HCT116 (cell line): ENCODE data around the gene JDP2.

Experiments
- EZH2 ChIP-seq: fragments of 200-600 bp; sonication (generic); IDR thresholded peaks from 2 replicates; pipeline ENCODE4 v1.6.1; 2017; ENCODE audit warnings: antibody characterized with exemption, mixed run types
- POLR2A ChIP-seq: IDR thresholded peaks from 2 replicates; pipeline ENCODE4 v1.7.0; 2011; ENCODE audit warnings: borderline replicate concordance; ENCODE audit not compliant: insufficient read depth, insufficient read length; ENCODE audit errors: extremely low read depth
- POLR2AphosphoS5 ChIP-seq: IDR thresholded peaks from 2 replicates; pipeline ENCODE4 v1.6.1; 2011; ENCODE audit warnings: mild to moderate bottlenecking, low read depth, low read length, moderate library complexity
- RAD21 ChIP-seq: IDR thresholded peaks from 2 replicates; pipeline ENCODE4 v1.6.1; 2012; ENCODE audit warnings: low read depth, mild to moderate bottlenecking
- YY1 ChIP-seq: IDR thresholded peaks from 2 replicates; pipeline ENCODE4 v1.6.1; 2011; ENCODE audit warnings: low read length, low read depth, moderate library complexity, mild to moderate bottlenecking; ENCODE audit not compliant: insufficient replicate concordance; ENCODE audit errors: extremely low read depth
- TF ChIP-seq, protein P1 (sequence below), 3 experiments: fragments of 200-600 bp in 1 of 3; sonication (generic) in 1 of 3; IDR thresholded peaks in 2 of 3; conservative IDR thresholded peaks in 1 of 3; 2 replicates each; pipeline ENCODE4 v1.5.1; 2012 to 2017; ENCODE audit warnings: low read depth in 2 of 3, low read length in 2 of 3, antibody characterized with exemption in 1 of 3, borderline replicate concordance in 1 of 3, control low read depth in 1 of 3, mild to moderate bottlenecking in 1 of 3, mixed read lengths in 1 of 3, mixed run types in 1 of 3, moderate library complexity in 1 of 3; ENCODE audit not compliant: insufficient read depth in 1 of 3
- TF ChIP-seq, protein P2 (sequence below): IDR thresholded peaks from 2 replicates; pipeline ENCODE4 v1.6.1; 2012
- TF ChIP-seq, protein P3 (sequence below): IDR thresholded peaks from 2 replicates; pipeline ENCODE4 v1.6.1; 2012
- TF ChIP-seq, protein P4 (sequence below): IDR thresholded peaks from 2 replicates; pipeline ENCODE4 v1.6.1; 2012; ENCODE audit warnings: low read depth

DNA sequence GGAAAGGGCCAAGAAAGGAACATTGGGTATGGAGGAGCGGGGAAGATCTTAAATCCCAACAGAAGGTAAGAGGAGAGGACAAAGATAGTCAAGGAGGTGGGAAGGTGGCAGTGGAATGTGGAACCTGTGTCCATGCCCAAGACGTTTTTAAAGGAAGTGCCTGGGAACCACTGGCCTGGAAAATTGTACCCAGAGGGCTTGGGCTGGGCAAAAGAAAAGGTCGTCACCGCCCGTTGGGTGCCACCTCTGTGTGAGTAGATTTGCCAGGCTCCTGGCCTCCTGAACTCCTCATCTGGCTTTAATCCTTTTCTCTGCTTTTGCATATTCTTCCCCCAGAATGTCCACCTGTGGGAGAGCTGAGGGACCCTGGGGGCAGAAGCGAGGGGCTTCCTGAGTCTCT is 32.6 kb downstream of the JDP2 start:
- TF ChIP-seq EZH2 (no peak), POLR2A (no peak), POLR2AphosphoS5 (no peak), RAD21 (no peak), YY1 (no peak)
- TF ChIP-seq, protein P1, sequence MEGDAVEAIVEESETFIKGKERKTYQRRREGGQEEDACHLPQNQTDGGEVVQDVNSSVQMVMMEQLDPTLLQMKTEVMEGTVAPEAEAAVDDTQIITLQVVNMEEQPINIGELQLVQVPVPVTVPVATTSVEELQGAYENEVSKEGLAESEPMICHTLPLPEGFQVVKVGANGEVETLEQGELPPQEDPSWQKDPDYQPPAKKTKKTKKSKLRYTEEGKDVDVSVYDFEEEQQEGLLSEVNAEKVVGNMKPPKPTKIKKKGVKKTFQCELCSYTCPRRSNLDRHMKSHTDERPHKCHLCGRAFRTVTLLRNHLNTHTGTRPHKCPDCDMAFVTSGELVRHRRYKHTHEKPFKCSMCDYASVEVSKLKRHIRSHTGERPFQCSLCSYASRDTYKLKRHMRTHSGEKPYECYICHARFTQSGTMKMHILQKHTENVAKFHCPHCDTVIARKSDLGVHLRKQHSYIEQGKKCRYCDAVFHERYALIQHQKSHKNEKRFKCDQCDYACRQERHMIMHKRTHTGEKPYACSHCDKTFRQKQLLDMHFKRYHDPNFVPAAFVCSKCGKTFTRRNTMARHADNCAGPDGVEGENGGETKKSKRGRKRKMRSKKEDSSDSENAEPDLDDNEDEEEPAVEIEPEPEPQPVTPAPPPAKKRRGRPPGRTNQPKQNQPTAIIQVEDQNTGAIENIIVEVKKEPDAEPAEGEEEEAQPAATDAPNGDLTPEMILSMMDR (IDR thresholded peaks at IDR 0.05 in 2 of 3, conservative IDR thresholded peaks at IDR 0.05 in 1 of 3; ENCODE audit: borderline replicate concordance in 1 of 3, insufficient read depth in 1 of 3, low read depth in 2 of 3, low read length in 2 of 3): no peak
- TF ChIP-seq, protein P2, sequence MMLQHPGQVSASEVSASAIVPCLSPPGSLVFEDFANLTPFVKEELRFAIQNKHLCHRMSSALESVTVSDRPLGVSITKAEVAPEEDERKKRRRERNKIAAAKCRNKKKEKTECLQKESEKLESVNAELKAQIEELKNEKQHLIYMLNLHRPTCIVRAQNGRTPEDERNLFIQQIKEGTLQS: no peak
- TF ChIP-seq, protein P3, sequence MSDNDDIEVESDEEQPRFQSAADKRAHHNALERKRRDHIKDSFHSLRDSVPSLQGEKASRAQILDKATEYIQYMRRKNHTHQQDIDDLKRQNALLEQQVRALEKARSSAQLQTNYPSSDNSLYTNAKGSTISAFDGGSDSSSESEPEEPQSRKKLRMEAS: no peak
- TF ChIP-seq, protein P4, sequence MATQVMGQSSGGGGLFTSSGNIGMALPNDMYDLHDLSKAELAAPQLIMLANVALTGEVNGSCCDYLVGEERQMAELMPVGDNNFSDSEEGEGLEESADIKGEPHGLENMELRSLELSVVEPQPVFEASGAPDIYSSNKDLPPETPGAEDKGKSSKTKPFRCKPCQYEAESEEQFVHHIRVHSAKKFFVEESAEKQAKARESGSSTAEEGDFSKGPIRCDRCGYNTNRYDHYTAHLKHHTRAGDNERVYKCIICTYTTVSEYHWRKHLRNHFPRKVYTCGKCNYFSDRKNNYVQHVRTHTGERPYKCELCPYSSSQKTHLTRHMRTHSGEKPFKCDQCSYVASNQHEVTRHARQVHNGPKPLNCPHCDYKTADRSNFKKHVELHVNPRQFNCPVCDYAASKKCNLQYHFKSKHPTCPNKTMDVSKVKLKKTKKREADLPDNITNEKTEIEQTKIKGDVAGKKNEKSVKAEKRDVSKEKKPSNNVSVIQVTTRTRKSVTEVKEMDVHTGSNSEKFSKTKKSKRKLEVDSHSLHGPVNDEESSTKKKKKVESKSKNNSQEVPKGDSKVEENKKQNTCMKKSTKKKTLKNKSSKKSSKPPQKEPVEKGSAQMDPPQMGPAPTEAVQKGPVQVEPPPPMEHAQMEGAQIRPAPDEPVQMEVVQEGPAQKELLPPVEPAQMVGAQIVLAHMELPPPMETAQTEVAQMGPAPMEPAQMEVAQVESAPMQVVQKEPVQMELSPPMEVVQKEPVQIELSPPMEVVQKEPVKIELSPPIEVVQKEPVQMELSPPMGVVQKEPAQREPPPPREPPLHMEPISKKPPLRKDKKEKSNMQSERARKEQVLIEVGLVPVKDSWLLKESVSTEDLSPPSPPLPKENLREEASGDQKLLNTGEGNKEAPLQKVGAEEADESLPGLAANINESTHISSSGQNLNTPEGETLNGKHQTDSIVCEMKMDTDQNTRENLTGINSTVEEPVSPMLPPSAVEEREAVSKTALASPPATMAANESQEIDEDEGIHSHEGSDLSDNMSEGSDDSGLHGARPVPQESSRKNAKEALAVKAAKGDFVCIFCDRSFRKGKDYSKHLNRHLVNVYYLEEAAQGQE: no peak
